NT2/D1 (cell line): ENCODE results near the gene CHMP4A.

Experiments used
- YY1 ChIP-seq: IDR thresholded peaks from 2 replicates; pipeline ENCODE4 v1.6.1; 2011; ENCODE audit not compliant: insufficient read length, insufficient read depth
- ZNF274 ChIP-seq: IDR thresholded peaks from 2 replicates; pipeline ENCODE4 v1.6.1; 2011; ENCODE audit warnings: mild to moderate bottlenecking, low read depth, low read length

DNA sequence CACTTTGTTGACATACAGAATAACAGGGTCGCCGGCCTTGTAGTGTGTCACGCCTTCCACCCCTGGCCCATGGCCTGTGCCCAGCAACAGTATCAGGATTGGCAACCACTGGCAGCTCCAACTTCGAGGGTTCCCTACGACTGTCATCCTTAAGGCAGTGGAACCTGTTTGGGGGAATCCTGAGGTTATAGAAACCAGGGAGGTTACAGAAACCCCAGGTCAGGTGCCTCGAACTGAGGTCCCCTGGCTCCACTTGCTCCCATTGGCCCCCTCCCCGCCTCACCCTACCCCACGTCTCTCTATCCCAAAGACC lies 18.5 kb downstream of the CHMP4A start:
- no peak for TF ChIP-seq ZNF274
- no peak for TF ChIP-seq YY1
